ENCODE results near the gene KRTAP9-7.
"Not testable (repeated sequence)": the region's sequence is repeated elsewhere in the genome, so short reads cannot be mapped to it uniquely, and the experiment has no call there.

Gene KRTAP9-7, protein sequence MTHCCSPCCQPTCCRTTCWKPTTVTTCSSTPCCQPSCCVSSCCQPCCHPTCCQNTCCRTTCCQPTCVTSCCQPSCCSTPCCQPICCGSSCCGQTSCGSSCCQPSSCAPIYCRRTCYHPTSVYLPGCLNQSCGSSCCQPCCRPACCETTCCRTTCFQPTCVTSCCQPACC

DNA sequence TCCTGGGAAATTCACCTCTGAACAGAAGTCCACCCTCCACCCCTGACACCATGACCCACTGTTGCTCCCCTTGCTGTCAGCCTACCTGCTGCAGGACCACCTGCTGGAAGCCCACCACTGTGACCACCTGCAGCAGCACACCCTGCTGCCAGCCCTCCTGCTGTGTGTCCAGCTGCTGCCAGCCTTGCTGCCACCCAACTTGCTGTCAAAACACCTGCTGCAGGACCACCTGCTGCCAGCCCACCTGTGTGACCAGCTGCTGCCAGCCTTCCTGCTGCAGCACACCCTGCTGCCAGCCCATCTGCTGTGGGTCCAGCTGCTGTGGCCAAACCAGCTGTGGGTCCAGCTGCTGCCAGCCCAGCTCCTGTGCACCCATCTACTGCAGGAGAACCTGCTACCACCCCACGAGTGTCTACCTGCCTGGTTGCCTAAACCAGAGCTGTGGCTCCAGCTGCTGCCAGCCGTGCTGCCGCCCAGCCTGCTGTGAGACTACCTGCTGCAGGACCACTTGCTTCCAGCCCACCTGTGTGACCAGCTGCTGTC, at the start of gene KRTAP9-7:
TSS of gene KRTAP9-7 (plus strand) at position 51 of the 543 bp plus-strand sequence. CDS start at position 51, 0 bp downstream.
- DNase-seq (ENCODE audit: low spot score) = not testable (repeated sequence)

DNA sequence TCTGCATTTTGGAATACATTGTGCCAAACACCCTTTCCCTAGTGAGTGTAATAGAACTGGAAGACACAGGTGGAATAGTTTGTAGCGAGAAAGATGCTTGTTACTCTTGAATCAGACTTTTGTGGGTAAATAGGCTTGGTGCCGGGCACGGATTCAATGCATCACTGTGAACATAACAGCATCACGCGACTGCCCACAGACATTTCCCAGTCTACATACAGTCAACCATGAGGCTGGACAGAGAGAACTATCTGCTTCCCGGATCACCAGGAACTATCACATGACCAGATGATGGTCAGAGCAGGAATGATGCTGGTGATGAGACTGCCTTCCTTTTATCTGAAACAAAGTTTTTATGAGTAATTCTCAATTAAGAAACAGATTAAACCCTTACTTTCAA, 49.4 kb upstream of the KRTAP9-7 start:
- no peak for DNase-seq (ENCODE audit: low spot score)

DNA sequence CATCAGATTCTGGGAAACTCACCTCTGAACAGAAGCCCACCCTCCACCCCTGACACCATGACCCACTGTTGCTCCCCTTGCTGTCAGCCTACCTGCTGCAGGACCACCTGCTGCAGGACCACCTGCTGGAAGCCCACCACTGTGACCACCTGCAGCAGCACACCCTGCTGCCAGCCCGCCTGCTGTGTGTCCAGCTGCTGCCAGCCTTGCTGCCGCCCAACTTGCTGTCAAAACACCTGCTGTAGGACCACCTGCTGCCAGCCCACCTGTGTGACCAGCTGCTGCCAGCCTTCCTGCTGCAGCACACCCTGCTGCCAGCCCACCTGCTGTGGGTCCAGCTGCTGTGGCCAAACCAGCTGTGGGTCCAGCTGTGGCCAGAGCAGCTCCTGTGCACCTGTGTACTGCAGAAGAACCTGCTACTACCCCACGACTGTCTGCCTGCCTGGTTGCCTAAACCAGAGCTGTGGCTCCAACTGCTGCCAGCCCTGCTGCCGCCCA, 48.9 kb upstream of the KRTAP9-7 start, which contains the start of gene KRTAP9-2:
TSS of gene KRTAP9-2 (plus strand) at position 51 of the 498 bp plus-strand sequence. CDS start at position 58, 7 bp downstream.
- DNase-seq (ENCODE audit: low spot score) = not testable (repeated sequence)

DNA sequence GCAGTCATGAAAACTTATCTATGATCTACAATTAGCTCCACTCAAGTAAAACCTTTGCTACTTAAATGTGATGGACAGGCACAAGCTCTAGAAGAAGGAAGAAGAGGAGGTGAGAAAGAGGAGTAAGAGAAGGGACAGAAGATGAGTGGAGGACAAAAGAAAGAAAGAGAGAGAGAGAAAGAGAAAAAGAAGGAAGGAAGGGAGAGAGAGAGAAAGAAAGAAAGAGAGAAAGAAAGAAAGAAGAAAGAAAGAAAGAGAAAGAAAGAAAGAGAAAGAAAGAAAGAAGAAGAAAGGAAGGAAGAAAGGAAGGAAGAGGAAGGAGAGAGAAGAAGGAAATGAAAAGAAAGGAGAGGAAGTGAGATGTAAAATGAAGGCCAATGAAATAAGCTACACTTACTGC, 45.4 kb upstream of the KRTAP9-7 start:
- no peak for DNase-seq (ENCODE audit: low spot score)

DNA sequence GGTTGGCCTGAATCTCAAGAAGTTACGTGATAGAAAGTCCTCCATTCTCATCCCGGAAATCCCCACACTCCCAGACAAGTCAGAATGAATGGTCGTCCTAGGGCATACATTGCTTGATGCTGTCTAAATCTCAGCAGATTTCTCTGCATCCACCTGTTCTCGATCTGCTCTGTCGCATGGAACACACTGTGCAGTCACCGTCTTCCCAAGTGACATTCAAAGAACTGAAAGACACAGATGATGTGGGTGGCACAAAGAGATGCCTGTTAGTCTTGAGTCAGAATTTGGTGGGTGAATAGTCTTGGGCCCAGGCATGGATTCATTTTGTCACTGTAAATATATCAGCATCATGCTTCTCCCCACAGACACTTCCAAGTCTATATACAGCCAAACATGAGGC, 43.8 kb upstream of the KRTAP9-7 start:
- no peak for DNase-seq (ENCODE audit: low spot score)

DNA sequence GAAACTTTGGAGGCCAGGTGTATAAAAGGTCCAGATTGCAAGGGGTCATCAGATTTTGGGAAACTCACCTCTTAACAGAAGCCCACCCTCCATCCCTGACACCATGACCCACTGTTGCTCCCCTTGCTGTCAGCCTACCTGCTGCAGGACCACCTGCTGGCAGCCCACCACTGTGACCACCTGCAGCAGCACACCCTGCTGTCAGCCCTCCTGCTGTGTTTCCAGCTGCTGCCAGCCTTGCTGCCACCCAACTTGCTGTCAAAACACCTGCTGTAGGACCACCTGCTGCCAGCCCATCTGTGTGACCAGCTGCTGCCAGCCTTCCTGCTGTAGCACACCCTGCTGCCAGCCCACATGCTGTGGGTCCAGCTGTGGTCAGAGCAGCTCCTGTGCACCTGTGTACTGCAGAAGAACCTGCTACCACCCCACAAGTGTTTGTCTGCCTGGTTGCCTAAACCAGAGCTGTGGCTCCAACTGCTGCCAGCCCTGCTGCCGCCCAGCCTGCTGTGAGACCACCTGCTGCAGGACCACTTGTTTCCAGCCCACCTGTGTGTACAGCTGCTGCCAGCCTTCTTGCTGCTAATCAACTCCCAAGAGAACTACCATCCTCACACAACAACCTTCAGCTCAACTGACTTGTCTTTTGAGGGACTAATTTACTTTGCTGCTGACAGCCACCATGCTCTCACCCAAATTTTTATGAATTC, 42.9 kb upstream of the KRTAP9-7 start, which contains the start of gene KRTAP9-3:
TSS of gene KRTAP9-3 (plus strand) at position 51 of the 707 bp plus-strand sequence. CDS start at position 104, 53 bp downstream.
- DNase-seq (ENCODE audit: low spot score) = not testable (repeated sequence)

DNA sequence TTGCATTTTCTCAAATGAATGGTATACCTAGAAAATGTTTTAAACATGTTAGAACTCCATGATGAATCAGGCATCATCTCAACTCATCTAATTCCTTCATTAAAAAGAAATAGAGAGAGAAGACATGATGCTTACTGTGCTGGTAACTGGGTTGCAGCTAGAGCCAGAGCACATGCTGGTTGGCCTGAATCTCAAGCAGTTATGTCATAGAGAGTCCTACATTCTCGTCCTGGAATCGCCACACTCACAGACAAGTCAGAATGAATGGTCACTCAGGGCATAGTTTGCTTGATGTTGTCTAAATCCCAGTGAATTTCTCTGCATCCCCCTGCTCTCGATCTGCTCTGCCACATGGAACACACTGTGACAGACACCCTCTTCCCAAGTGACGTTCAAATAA, 38.4 kb upstream of the KRTAP9-7 start:
- DNase-seq (ENCODE audit: low spot score) = not testable (repeated sequence)

DNA sequence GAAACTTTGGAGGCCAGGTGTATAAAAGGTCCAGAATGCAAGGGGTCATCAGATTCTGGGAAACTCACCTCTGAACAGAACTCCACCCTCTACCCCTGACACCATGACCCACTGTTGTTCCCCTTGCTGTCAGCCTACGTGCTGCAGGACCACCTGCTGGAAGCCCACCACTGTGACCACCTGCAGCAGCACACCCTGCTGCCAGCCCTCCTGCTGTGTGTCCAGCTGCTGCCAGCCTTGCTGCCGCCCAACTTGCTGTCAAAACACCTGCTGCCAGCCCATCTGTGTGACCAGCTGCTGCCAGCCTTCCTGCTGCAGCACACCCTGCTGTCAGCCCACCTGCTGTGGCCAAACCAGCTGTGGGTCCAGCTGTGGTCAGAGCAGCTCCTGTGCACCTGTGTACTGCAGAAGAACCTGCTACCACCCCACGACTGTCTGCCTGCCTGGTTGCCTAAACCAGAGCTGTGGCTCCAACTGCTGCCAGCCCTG, 37.5 kb upstream of the KRTAP9-7 start, which contains the start of gene KRTAP9-8:
TSS of gene KRTAP9-8 (plus strand) at position 51 of the 489 bp plus-strand sequence. CDS start at position 104, 53 bp downstream.
- not testable (repeated sequence) for DNase-seq (ENCODE audit: low spot score)

DNA sequence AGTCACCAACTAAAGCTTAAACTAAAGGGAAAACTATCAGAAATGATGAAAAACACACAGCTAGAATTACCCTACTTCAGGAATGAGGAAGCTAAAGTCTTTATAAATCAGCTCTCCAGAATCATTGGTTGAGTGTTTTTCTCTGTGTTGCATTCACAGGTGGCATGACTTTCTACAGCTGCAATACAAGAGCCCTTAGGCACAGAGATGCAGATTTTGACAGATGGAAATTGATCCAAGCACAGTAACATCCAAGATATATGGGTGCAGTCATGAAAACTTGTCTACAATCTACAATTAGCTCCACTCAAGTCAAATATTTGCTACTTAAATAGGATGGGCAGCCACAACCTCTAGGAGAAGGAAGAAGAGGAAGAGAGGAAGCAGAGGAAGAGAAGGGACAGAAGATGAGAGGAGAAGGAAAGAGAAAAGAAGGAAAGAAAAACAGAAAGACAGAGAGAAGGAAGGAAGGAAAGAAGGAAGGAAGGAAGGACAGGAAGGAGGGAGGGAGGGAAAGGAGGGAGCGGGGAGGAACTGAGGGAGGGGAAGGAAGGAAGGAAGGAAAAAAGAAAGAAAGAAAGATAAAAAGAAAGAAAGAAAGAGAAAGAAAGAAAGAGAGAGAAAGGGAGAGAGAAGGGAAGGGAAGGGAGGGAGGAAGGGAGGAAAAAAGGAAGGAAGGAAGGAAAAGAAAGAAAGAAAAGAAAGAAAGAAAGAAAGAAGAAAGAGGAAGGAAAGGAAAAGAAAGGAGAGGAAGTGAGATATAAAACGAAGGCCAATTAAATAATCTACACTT, 28.3 kb upstream of the KRTAP9-7 start:
- DNase-seq (ENCODE audit: low spot score) = not testable (repeated sequence)

DNA sequence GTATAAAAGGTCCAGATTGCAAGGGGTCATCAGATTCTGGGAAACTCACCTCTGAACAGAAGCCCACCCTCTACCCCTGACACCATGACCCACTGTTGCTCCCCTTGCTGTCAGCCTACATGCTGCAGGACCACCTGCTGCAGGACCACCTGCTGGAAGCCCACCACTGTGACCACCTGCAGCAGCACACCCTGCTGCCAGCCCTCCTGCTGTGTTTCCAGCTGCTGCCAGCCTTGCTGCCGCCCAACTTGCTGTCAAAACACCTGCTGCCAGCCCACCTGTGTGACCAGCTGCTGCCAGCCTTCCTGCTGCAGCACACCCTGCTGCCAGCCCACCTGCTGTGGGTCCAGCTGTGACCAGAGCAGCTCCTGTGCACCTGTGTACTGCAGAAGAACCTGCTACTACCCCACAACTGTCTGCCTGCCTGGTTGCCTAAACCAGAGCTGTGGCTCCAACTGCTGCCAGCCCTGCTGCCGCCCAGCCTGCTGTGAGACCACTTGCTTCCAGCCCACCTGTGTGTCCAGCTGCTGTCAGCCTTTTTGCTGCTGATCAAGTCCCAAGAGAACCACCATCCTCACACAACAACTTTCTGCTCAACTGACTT, 25.8 kb upstream of the KRTAP9-7 start, which contains the start of gene KRTAP9-4:
TSS of gene KRTAP9-4 (plus strand) at position 51 of the 604 bp plus-strand sequence. CDS start at position 85, 34 bp downstream.
- not testable (repeated sequence) for DNase-seq (ENCODE audit: low spot score)

DNA sequence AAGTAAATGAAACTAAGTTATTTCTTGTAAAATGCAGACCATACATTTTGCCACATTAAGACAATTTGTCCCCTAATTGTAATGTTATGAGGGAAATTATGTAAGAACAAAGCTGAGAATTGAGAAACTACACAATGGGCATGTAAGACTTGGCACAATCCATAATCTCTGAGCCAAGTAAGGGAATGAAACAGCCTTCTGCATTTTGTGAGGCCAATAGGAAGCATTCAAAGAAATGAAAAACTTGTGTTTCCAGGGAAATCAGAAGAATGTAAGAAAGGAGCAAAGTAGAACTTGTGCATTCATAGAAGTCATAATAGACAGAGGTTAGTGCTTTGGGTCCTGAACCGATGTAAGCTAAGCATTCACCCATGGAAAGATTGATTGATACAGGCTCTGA, 24.2 kb upstream of the KRTAP9-7 start:
- DNase-seq (ENCODE audit: low spot score) = no peak

DNA sequence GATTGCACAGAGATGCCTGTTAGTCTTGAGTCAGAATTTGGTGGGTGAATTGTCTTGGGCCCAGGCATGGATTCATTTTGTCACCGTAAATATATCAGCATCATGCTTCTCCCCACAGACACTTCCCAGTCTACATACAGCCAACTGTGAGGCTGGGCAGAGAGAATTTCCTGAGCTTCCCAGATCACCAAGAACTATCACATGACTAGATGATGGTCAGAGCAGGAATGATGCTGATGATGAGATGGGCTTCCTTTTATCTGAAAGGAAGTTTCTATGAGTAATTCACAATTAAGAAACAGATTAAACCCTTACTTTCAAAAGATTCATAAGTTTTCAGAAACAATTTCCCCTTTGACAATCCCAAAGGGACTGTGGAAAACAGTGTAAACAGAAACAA, 20.6 kb upstream of the KRTAP9-7 start:
- DNase-seq (ENCODE audit: low spot score) = no peak

DNA sequence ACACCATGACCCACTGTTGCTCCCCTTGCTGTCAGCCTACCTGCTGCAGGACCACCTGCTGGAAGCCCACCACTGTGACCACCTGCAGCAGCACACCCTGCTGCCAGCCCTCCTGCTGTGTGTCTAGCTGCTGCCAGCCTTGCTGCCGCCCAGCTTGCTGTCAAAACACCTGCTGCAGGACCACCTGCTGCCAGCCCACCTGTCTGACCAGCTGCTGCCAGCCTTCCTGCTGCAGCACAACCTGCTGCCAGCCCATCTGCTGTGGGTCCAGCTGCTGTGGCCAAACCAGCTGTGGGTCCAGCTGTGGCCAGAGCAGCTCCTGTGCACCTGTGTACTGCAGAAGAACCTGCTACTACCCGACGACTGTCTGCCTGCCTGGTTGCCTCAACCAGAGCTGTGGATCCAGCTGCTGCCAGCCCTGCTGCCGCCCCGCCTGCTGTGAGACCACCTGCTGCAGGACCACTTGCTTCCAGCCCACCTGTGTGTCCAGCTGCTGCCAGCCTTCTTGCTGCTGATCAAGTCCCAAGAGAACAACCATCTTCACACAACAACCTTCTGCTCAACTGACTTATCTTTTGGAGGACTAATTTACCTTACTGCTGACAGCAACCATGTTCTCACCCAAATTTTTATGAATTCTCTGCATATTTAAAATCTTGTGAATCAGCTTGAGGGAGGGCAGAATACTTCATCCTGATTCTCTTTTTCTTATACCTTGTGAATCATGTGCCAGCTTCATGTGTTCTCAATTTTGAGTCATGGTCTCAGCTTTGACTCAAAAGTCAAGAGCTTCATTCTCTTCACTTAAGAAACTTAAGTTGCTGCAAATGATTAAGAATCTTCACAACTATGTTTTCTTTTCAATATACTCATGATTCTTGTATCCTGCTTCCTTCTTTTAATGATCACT, 19.9 kb upstream of the KRTAP9-7 start, which contains the start of gene KRTAP9-9:
TSS of gene KRTAP9-9 (plus strand) at position 4 of the 910 bp plus-strand sequence.
- not testable (repeated sequence) for DNase-seq (ENCODE audit: low spot score)

DNA sequence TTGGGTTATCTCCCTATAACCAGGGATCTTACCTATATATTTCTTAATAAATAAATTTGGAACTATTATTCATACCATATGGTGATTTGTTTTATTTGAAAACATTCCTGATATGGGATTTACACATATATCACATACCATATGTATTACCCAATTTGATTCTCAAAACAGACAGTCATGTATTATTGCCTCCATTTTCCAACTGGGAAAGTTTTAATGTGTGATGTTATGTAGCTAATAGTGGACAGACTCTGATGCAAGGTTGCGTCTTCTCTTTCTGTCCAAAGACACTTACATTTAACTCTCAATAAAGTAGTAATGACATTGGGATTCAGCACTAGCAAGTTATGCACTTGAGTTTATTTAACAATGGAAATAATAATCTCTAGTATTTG, 19.2 kb upstream of the KRTAP9-7 start:
- DNase-seq (ENCODE audit: low spot score) = no peak

DNA sequence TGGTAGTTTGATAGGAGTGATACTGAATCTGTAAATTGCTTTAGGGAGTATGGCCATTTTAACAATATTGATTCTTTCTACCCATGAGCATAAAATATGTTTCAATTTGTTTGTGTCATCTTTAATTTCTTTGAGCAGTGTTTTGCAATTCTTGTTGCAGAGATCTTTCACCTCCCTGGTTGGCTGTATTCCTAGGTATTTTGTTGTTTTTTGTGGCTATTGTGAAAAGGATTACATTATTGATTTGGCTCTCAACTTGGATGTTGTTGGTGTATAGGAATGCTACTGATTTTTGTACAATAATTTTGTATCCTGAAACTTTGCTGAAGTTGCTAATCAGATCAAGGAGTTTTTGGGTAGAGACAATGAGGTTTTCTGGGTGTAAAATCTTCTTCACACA, 17.1 kb upstream of the KRTAP9-7 start:
- no peak for DNase-seq (ENCODE audit: low spot score)

DNA sequence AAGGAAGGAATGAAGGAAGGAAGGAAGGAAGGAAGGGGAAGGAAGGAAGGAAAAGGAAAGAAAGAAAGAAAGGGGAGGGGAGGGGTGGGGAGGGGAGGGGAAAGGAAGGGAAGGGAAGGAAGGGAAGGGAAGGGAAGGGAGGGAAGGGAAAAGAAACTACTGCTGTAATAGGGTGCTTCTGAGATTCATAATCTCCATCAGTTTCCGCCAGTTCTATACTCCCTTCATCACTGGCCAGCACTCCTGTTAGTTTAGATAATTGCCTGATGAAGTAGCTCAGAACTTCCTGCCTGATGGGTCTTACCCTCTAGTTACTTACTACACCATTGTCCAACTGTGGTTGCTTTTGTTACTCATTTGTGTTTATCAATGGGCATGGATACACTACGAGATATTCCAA, 12.3 kb upstream of the KRTAP9-7 start:
- no peak for DNase-seq (ENCODE audit: low spot score)

DNA sequence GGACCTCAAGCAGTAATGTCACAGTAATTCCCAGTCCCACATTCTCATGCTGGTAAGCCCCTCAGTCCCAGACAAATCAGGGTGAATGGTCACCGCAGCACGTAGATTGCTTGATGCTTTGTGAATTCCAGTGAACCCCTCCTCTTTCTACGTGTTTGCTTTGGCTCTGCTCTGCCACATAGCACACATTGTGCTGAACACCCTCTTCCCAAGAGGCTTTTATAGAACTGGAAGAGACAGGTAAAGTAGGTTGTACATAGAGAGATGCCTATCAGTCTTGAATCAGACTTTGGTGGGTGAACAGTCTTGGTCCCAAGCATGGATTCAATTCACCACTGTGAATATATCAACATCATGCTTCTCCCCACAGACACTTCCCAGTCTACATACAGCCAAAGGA, 10.9 kb upstream of the KRTAP9-7 start:
- no peak for DNase-seq (ENCODE audit: low spot score)

DNA sequence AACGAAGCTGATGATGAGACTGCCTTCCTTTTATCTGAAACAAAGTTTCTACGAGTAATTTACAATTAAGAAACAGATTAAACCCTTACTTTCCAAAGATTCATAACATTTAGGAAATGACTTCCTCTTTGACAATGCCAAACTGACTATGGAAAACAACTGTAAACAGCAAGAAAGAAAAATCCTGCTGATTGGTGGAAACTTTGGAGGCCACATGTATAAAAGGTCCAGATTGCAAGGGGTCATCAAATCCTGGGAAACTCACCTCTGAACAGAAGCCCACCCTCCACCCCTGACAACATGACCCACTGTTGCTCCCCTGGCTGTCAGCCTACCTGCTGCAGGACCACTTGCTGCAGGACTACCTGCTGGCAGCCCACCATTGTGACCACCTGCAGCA, 10.4 kb upstream of the KRTAP9-7 start, which contains the start of gene KRTAP9-6:
TSS of gene KRTAP9-6 (plus strand) at position 301 of the 400 bp plus-strand sequence. CDS start at position 301, 0 bp downstream.
- no peak for DNase-seq (ENCODE audit: low spot score)

DNA sequence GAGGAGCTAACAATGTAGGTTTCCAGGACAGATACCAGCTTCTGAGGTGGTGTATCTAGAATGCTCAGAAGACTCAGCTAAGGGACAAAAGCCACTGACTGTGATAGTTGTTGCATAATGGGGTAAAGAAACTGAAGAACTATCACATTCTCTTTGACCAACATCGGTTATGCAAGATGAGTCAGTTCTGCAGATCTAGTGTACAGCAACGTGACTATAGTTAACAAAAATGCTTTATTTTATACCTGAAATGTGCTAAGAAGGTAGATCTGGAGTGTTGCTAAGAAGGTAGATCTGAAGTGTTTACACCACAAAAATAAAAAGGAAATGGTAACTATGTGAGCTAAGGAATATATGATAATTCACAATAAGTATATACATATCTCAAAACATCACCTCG, 7.8 kb upstream of the KRTAP9-7 start:
- DNase-seq (ENCODE audit: low spot score) = no peak

DNA sequence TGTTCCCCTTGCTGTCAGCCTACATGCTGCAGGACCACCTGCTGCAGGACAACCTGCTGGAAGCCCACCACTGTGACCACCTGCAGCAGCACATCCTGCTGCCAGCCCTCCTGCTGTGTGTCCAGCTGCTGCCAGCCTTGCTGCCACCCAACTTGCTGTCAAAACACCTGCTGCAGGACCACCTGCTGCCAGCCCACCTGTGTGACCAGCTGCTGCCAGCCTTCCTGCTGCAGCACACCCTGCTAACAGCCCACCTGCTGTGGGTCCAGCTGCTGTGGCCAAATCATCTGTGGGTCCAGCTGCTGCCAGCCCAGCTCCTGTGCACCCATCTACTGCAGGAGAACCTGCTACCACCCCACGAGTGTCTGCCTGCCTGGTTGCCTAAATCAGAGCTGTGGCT, 4.2 kb upstream of the KRTAP9-7 start:
- not testable (repeated sequence) for DNase-seq (ENCODE audit: low spot score)

Measured in putamen (tissue), 1 donor.